ENCODE measurements around the gene WBP11. TPM values are rescaled to one million over a fixed set of nuclear protein-coding genes. Genes with fewer than 3 reads are reported as not detected.
"Not testable (repeated sequence)": the region's sequence is repeated elsewhere in the genome, so short reads cannot be mapped to it uniquely, and the experiment has no call there.

Gene WBP11
- total RNA-seq, 1 experiment from 2014 or later = 47.3 TPM

DNA sequence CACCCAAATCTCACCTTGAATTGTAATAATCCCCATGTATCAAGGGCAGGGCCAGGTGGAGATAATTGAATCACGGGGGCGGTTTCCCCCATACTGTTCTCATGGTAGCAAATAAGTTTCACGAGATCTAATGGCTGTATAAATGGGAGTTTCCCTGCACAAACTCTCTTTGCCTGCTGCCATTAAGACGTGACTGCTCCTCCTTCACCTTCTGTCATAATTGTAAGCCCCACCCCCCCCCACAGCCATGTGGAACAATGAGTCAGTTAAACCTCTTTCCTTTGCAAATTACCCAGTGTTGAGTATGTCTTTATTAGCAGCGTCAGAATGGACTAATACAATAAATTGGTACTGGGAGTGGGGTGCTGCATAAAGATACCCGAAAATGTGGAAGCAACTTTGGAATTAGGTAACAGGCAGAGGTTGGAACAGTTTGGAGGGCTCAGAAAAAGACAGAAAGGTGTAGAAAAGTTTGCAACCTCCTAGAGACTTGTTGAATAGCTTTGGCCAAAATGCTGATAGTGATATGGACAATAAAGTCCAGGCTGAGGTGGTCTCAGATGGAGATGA lies 43.5 kb downstream of the WBP11 start:
- in situ Hi-C loops (cut with HindIII; ENCODE audit: low pct_unique_long_range_greater_than_20kb, low sequenced_read_pairs) = not testable (repeated sequence)

DNA sequence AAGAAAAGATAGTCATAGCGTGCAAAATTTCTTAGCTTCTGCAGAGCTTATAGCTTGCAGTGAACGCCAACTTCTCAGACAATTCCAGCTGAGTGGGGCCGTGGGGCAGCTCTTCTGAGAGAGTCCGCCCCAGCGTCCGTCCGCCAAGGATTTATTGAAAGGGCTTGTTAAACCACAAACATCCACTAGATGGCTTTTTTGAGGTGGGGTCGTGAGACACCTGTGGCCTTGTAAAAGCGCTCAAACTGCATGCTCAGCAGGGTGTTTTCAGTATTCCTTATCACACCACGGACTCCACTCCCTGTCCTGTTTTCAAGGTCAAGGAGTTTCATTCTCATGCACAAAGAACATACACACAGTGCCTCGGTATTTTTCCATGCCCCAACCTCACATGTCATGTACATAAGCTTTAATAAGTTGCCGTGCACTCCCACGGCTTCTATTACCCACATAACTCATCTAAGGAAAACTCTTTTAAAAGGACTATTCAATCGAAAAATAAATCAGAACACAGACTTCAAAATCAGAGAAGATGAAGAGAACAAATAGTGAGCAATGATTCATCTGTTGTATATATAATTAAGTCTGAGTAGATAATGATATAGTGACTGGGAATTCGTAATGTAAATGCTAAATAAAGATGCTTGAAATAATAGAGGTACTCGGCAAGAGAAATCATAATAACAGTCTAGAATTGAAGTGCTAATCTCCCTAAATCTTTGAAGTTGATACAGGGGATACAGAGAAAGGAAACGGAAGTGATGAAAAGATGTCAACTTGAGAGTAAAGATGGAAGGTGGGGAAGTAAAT lies 46.7 kb downstream of the WBP11 start:
- DNase-seq (ENCODE audit: low read depth, low spot score) = no peak
- CTCF ChIA-PET = interaction anchor here (0.5 to 0.6 kb wide), 2 partner anchors 10 to 754 kb away, joined by 3 read pairs; no protein-coding TSS in a partner anchor
- Histone ChIP-seq H3K27me3 (ENCODE audit: control insufficient read depth, insufficient read depth, low read length) (no peaks in the 10 kb centered on the region), H3K4me1 (ENCODE audit: control insufficient read depth, insufficient read depth, low read length) (no peaks in the 10 kb centered on the region; the same call in 1 of the 2 replicates), H3K36me3 (ENCODE audit: control insufficient read depth, insufficient read depth, low read length) (no peaks in the 10 kb centered on the region), H3K9me3 (ENCODE audit: control insufficient read depth, insufficient read depth, low read depth, low read length) (no peaks in the 10 kb centered on the region), H3K27ac (ENCODE audit: low read length) (no peak overlapping the region), H3K4me3 (ENCODE audit: low read depth in 2 of 2, low read length in 2 of 2) (peak overlapping the region in 1 of 2 experiments; percentile 29; a peak in 3 of 4 replicates)
- in situ Hi-C loops (cut with HindIII; ENCODE audit: low pct_unique_long_range_greater_than_20kb, low sequenced_read_pairs) (no loop called here), intact Hi-C loops (cut with micrococcal nuclease; ENCODE audit: unreplicated experiment) (no loop called here)
- ATAC-seq = peak; percentile 66; the same call in 1 of the 2 replicates
- BruUV-seq (replicated peaks) = no TSS peak
- no peak for TF ChIP-seq POLR2AphosphoS5 (IDR thresholded peaks at IDR 0.05; ENCODE audit: low read depth, low read length)
- TF ChIP-seq, protein P1, sequence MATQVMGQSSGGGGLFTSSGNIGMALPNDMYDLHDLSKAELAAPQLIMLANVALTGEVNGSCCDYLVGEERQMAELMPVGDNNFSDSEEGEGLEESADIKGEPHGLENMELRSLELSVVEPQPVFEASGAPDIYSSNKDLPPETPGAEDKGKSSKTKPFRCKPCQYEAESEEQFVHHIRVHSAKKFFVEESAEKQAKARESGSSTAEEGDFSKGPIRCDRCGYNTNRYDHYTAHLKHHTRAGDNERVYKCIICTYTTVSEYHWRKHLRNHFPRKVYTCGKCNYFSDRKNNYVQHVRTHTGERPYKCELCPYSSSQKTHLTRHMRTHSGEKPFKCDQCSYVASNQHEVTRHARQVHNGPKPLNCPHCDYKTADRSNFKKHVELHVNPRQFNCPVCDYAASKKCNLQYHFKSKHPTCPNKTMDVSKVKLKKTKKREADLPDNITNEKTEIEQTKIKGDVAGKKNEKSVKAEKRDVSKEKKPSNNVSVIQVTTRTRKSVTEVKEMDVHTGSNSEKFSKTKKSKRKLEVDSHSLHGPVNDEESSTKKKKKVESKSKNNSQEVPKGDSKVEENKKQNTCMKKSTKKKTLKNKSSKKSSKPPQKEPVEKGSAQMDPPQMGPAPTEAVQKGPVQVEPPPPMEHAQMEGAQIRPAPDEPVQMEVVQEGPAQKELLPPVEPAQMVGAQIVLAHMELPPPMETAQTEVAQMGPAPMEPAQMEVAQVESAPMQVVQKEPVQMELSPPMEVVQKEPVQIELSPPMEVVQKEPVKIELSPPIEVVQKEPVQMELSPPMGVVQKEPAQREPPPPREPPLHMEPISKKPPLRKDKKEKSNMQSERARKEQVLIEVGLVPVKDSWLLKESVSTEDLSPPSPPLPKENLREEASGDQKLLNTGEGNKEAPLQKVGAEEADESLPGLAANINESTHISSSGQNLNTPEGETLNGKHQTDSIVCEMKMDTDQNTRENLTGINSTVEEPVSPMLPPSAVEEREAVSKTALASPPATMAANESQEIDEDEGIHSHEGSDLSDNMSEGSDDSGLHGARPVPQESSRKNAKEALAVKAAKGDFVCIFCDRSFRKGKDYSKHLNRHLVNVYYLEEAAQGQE (IDR thresholded peaks at IDR 0.05; ENCODE audit: insufficient read depth in 1 of 2, low read depth in 2 of 2, low read length in 1 of 2) = no peak
- TF ChIP-seq TCF7L2 (IDR thresholded peaks at IDR 0.05; ENCODE audit: low read depth, low read length) = no peak
- TF ChIP-seq SIN3A (IDR thresholded peaks at IDR 0.05; ENCODE audit: borderline replicate concordance, insufficient read depth, low read depth, low read length) = no peak
- TF ChIP-seq, protein P2, sequence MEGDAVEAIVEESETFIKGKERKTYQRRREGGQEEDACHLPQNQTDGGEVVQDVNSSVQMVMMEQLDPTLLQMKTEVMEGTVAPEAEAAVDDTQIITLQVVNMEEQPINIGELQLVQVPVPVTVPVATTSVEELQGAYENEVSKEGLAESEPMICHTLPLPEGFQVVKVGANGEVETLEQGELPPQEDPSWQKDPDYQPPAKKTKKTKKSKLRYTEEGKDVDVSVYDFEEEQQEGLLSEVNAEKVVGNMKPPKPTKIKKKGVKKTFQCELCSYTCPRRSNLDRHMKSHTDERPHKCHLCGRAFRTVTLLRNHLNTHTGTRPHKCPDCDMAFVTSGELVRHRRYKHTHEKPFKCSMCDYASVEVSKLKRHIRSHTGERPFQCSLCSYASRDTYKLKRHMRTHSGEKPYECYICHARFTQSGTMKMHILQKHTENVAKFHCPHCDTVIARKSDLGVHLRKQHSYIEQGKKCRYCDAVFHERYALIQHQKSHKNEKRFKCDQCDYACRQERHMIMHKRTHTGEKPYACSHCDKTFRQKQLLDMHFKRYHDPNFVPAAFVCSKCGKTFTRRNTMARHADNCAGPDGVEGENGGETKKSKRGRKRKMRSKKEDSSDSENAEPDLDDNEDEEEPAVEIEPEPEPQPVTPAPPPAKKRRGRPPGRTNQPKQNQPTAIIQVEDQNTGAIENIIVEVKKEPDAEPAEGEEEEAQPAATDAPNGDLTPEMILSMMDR (IDR thresholded peaks at IDR 0.05) = peak; percentile 71
- POLR2A ChIA-PET = no interaction called here

More for the DNA sequence above, 43.5 kb downstream of the WBP11 start:
- H3K4me1 ChIP-seq (ENCODE audit: control insufficient read depth, insufficient read depth, low read length); POLR2A ChIA-PET; H3K4me3 ChIP-seq (ENCODE audit: low read depth in 2 of 2, low read length in 2 of 2); ATAC-seq; H3K36me3 ChIP-seq (ENCODE audit: control insufficient read depth, insufficient read depth, low read length); H3K9me3 ChIP-seq (ENCODE audit: control insufficient read depth, insufficient read depth, low read depth, low read length); H3K27ac ChIP-seq (ENCODE audit: low read length); H3K27me3 ChIP-seq (ENCODE audit: control insufficient read depth, insufficient read depth, low read length); DNase-seq (ENCODE audit: low read depth, low spot score); CTCF ChIA-PET; intact Hi-C loops (cut with micrococcal nuclease; ENCODE audit: unreplicated experiment); BruUV-seq (replicated peaks): not testable (repeated sequence)

DNA sequence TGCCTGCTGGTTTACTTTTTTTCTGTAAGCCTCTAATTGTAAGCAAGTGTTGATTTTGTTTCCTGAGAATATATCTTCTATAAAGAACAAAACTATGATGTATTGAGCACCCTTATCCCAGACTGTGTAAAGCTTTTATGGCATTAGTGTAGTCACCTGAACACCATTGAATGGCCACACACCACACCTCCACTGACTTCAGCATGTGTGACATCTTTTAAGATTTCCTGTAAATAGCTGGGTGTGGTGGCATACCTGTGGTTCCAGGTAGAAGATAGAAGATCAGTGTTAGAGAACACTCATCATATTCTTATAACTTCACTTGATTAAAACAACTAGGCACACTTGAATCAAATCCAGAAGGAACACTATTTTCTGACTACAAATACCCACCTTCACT lies 51.3 kb downstream of the WBP11 start:
- H3K27ac ChIP-seq (ENCODE audit: low read length) = no peak overlapping the region
- CTCF ChIA-PET = no interaction called here
- no peak for ATAC-seq
- DNase-seq (ENCODE audit: low read depth, low spot score) = no peak
- POLR2A ChIA-PET = no interaction called here
- no peak overlapping the region for H3K4me3 ChIP-seq (ENCODE audit: low read depth in 2 of 2, low read length in 2 of 2)
- H3K27me3 ChIP-seq (ENCODE audit: control insufficient read depth, insufficient read depth, low read length) = no peaks in the 10 kb centered on the region
- BruUV-seq (replicated peaks) = no TSS peak
- H3K4me1 ChIP-seq (ENCODE audit: control insufficient read depth, insufficient read depth, low read length) = no peaks in the 10 kb centered on the region; the same call in 1 of the 2 replicates
- in situ Hi-C loops (cut with HindIII; ENCODE audit: low pct_unique_long_range_greater_than_20kb, low sequenced_read_pairs) (no loop called here), intact Hi-C loops (cut with micrococcal nuclease; ENCODE audit: unreplicated experiment) (no loop called here)
- no peaks in the 10 kb centered on the region for H3K36me3 ChIP-seq (ENCODE audit: control insufficient read depth, insufficient read depth, low read length)
- TF ChIP-seq SIN3A (IDR thresholded peaks at IDR 0.05; ENCODE audit: borderline replicate concordance, insufficient read depth, low read depth, low read length) = no peak
- TF ChIP-seq TCF7L2 (IDR thresholded peaks at IDR 0.05; ENCODE audit: low read depth, low read length) = no peak
- TF ChIP-seq, protein P1 (IDR thresholded peaks at IDR 0.05; ENCODE audit: insufficient read depth in 1 of 2, low read depth in 2 of 2, low read length in 1 of 2) = no peak
- TF ChIP-seq, protein P2 (IDR thresholded peaks at IDR 0.05) = no peak
- TF ChIP-seq POLR2AphosphoS5 (IDR thresholded peaks at IDR 0.05; ENCODE audit: low read depth, low read length) = no peak
- H3K9me3 ChIP-seq (ENCODE audit: control insufficient read depth, insufficient read depth, low read depth, low read length) = no peaks in the 10 kb centered on the region

All from Panc1 (cell line).